ENCODE measurements around the gene TPK1. TPM values are rescaled to one million over a fixed set of nuclear protein-coding genes. Genes with fewer than 3 reads are reported as not detected.

Gene TPK1
- total RNA-seq, 1 experiment from 2014 or later, result 3.1 TPM

GRCh38 chr7:144873316-144873845 is 37.5 kb upstream of the TPK1 start:
- no CpG with 5 or more reads among the region's 13 CpGs for WGBS (ENCODE audit: extremely low coverage, insufficient read length, low lambda C conversion rate)
- no peak overlapping the region for H3K18ac ChIP-seq (ENCODE audit: insufficient read length, low read depth, low read length)

More at GRCh38 chr7:144873316-144873845, 37.5 kb upstream of the TPK1 start:
- Histone ChIP-seq H2BK12ac (ENCODE audit: insufficient read length, low read depth, low read length) (no peak overlapping the region), H2AK5ac (ENCODE audit: insufficient read length, low read length) (no peak overlapping the region), H3K23me2 (ENCODE audit: insufficient read length, low read depth, low read length, poor library complexity, severe bottlenecking) (no peaks in the 10 kb centered on the region), H2BK20ac (ENCODE audit: low read depth, low read length, poor library complexity, severe bottlenecking) (no peak overlapping the region), H3K14ac (ENCODE audit: insufficient read depth, low read length) (no peak overlapping the region), H2BK15ac (ENCODE audit: low read depth, low read length) (no peak overlapping the region), H3K27ac (ENCODE audit: insufficient read length, low read depth, low read length) (no peak overlapping the region), H3T11ph (ENCODE audit: low read length) (no peak overlapping the region), H4K8ac (replicated peaks; ENCODE audit: insufficient read length, low read depth, low read length) (no peak overlapping the region), H3K4me1 (ENCODE audit: insufficient read depth, low read length) (no peaks in the 10 kb centered on the region), H4K20me1 (ENCODE audit: control insufficient read depth, insufficient read depth, insufficient read length) (no peaks in the 10 kb centered on the region), H3K23ac (ENCODE audit: insufficient read length, low read depth, low read length) (no peak overlapping the region), H3K9me3 (ENCODE audit: control insufficient read depth, low read depth, low read length) (no peaks in the 10 kb centered on the region), H2BK120ac (ENCODE audit: low read depth, low read length, poor library complexity, severe bottlenecking) (no peak overlapping the region), H3K4ac (ENCODE audit: low read depth, low read length) (no peak overlapping the region), H3K27me3 (ENCODE audit: insufficient read depth, low read length) (no peaks in the 10 kb centered on the region), H3K9ac (ENCODE audit: extremely low read depth, insufficient read length, low read length) (no peak overlapping the region), H4K5ac (ENCODE audit: insufficient read length, low read depth, low read length) (no peak overlapping the region), H2AFZ (ENCODE audit: low read length) (no peak overlapping the region), H2BK5ac (ENCODE audit: insufficient read length, low read length) (no peak overlapping the region), H3K56ac (ENCODE audit: insufficient read length, low read depth, low read length) (no peak overlapping the region), H3K79me2 (ENCODE audit: insufficient read depth, low read length) (no peaks in the 10 kb centered on the region), H4K91ac (ENCODE audit: insufficient read length, low read depth, low read length) (no peak overlapping the region), H3K4me2 (ENCODE audit: insufficient read depth, insufficient read length, low read length) (no peak overlapping the region), H3K79me1 (ENCODE audit: insufficient read depth, low read depth, low read length, poor library complexity, severe bottlenecking) (no peaks in the 10 kb centered on the region)
- peaks cover 3 to 8% of the 10 kb centered on the region in 2 experiments; a peak in 3 of 4 replicates for H3K4me1 Mint-ChIP-seq
- no peak overlapping the region for H3K4me3 Mint-ChIP-seq
- H3K27ac Mint-ChIP-seq, result no peak overlapping the region
- H3K36me3 Mint-ChIP-seq (ENCODE audit: insufficient read depth in 1 of 3, low read depth in 3 of 3), result no peaks in the 10 kb centered on the region
- no peak for DNase-seq
- no peak for TF ChIP-seq CTCF (conservative IDR thresholded peaks at IDR 0.05)
- no peaks in the 10 kb centered on the region for H3K27me3 Mint-ChIP-seq (ENCODE audit: low read depth)
- no peaks in the 10 kb centered on the region for H3K9me3 Mint-ChIP-seq

Measured in H9 (cell line).